H9 (cell line): ENCODE data around the gene PHACTR2. TPM values are rescaled to one million over a fixed set of nuclear protein-coding genes. Genes with fewer than 3 reads are reported as not detected.

Experiments
- DNase-seq: peaks from one replicate; pipeline ENCODE4 v3.0.0-alpha.2; 2017
- H2AFZ ChIP-seq: one replicate; pipeline ENCODE4 v1.6.1; 2013; ENCODE audit warnings: mild to moderate bottlenecking, low read length, control low read depth, moderate library complexity
- H2AK5ac ChIP-seq: 2 replicates; pipeline ENCODE4 v1.6.1; 2013; ENCODE audit warnings: low read length, control low read depth, mixed read lengths; ENCODE audit not compliant: insufficient read length
- H2BK120ac ChIP-seq: one replicate; pipeline ENCODE4 v1.6.1; 2013; ENCODE audit warnings: low read depth, mild to moderate bottlenecking, low read length, control low read depth, inconsistent platforms; ENCODE audit not compliant: poor library complexity, severe bottlenecking
- H2BK12ac ChIP-seq: 2 replicates; pipeline ENCODE4 v1.6.1; 2013; ENCODE audit warnings: low read length, control low read depth, mixed read lengths, low read depth; ENCODE audit not compliant: insufficient read length
- H2BK15ac ChIP-seq: 2 replicates; pipeline ENCODE4 v1.6.1; 2013; ENCODE audit warnings: low read depth, low read length, control low read depth
- H2BK20ac ChIP-seq: one replicate; pipeline ENCODE4 v1.6.1; 2013; ENCODE audit warnings: low read depth, mild to moderate bottlenecking, low read length, control low read depth, inconsistent platforms; ENCODE audit not compliant: poor library complexity, severe bottlenecking
- H2BK5ac ChIP-seq: 2 replicates; pipeline ENCODE4 v1.6.1; 2013; ENCODE audit warnings: low read length, control low read depth, mixed read lengths; ENCODE audit not compliant: insufficient read length
- H3K14ac ChIP-seq: 2 replicates; pipeline ENCODE4 v1.6.1; 2013; ENCODE audit warnings: low read length, control low read depth; ENCODE audit not compliant: insufficient read depth
- H3K18ac ChIP-seq: 2 replicates; pipeline ENCODE4 v1.6.1; 2013; ENCODE audit warnings: low read depth, mild to moderate bottlenecking, mixed read lengths, low read length, control low read depth; ENCODE audit not compliant: insufficient read length
- H3K23ac ChIP-seq: 2 replicates; pipeline ENCODE4 v1.6.1; 2013; ENCODE audit warnings: low read length, control low read depth, mixed read lengths, low read depth; ENCODE audit not compliant: insufficient read length
- H3K23me2 ChIP-seq: 2 replicates; pipeline ENCODE4 v1.6.1; 2013; ENCODE audit warnings: low read depth, mild to moderate bottlenecking, mixed read lengths, low read length, control low read depth; ENCODE audit not compliant: insufficient read length, poor library complexity, severe bottlenecking
- H3K27ac ChIP-seq: 2 replicates; pipeline ENCODE4 v1.5.1; 2013; ENCODE audit warnings: low read length, control low read depth, mixed read lengths, low read depth; ENCODE audit not compliant: insufficient read length
- H3K27me3 ChIP-seq: 2 replicates; pipeline ENCODE4 v1.6.1; 2013; ENCODE audit warnings: low read length, control low read depth, inconsistent platforms; ENCODE audit not compliant: insufficient read depth
- H3K4ac ChIP-seq: 2 replicates; pipeline ENCODE4 v1.6.1; 2013; ENCODE audit warnings: low read depth, mild to moderate bottlenecking, control low read depth, inconsistent platforms, low read length, moderate library complexity
- H3K4me1 ChIP-seq: 2 replicates; pipeline ENCODE4 v1.6.1; 2013; ENCODE audit warnings: low read length, control low read depth, inconsistent platforms; ENCODE audit not compliant: insufficient read depth
- H3K4me2 ChIP-seq: 2 replicates; pipeline ENCODE4 v1.6.1; 2013; ENCODE audit warnings: low read length, control low read depth, mixed read lengths; ENCODE audit not compliant: insufficient read length, insufficient read depth
- H3K56ac ChIP-seq: 2 replicates; pipeline ENCODE4 v1.6.1; 2013; ENCODE audit warnings: low read depth, mild to moderate bottlenecking, mixed read lengths, low read length, control low read depth; ENCODE audit not compliant: insufficient read length
- H3K79me1 ChIP-seq: 2 replicates; pipeline ENCODE4 v1.6.1; 2013; ENCODE audit warnings: low read depth, mild to moderate bottlenecking, moderate library complexity, low read length, control low read depth, inconsistent platforms; ENCODE audit not compliant: insufficient read depth, poor library complexity, severe bottlenecking
- H3K79me2 ChIP-seq: 2 replicates; pipeline ENCODE4 v1.6.1; 2013; ENCODE audit warnings: low read length, control low read depth, inconsistent platforms; ENCODE audit not compliant: insufficient read depth
- H3K9ac ChIP-seq: 2 replicates; pipeline ENCODE4 v1.6.1; 2013; ENCODE audit warnings: low read length, control low read depth, mixed read lengths; ENCODE audit not compliant: insufficient read length; ENCODE audit errors: extremely low read depth
- H3K9me3 ChIP-seq: one replicate; pipeline ENCODE4 v1.6.1; 2013; ENCODE audit warnings: low read depth, low read length, inconsistent platforms; ENCODE audit not compliant: control insufficient read depth
- H3T11ph ChIP-seq: one replicate; pipeline ENCODE4 v1.6.1; 2013; ENCODE audit warnings: mild to moderate bottlenecking, low read length, control low read depth, inconsistent platforms
- H4K20me1 ChIP-seq: one replicate; pipeline ENCODE4 v1.6.1; 2013; ENCODE audit not compliant: control insufficient read depth, insufficient read length, insufficient read depth
- H4K5ac ChIP-seq: 2 replicates; pipeline ENCODE4 v1.6.1; 2013; ENCODE audit warnings: low read depth, mild to moderate bottlenecking, mixed read lengths, low read length, control low read depth; ENCODE audit not compliant: insufficient read length
- H4K8ac ChIP-seq: replicated peaks from 2 replicates; pipeline ENCODE4 v1.6.1; 2013; ENCODE audit warnings: low read length, control low read depth, mixed read lengths, low read depth; ENCODE audit not compliant: insufficient read length
- H4K91ac ChIP-seq: 2 replicates; pipeline ENCODE4 v1.6.1; 2013; ENCODE audit warnings: low read depth, mild to moderate bottlenecking, moderate library complexity, mixed read lengths, low read length, control low read depth; ENCODE audit not compliant: insufficient read length
- H3K27ac Mint-ChIP-seq, 3 experiments: 2 replicates in 2 of 3; 3 replicates in 1 of 3; pipeline ENCODE4 v1.8.0; 2020 to 2021; ENCODE audit warnings: mixed read lengths in 3 of 3, mild to moderate bottlenecking in 1 of 3, moderate library complexity in 1 of 3
- H3K27me3 Mint-ChIP-seq: 2 replicates; pipeline ENCODE4 v1.8.0; 2021; ENCODE audit warnings: low read depth, mild to moderate bottlenecking, moderate library complexity, mixed read lengths
- H3K36me3 Mint-ChIP-seq, 3 experiments: 2 replicates in 2 of 3; 3 replicates in 1 of 3; pipeline ENCODE4 v1.8.0; 2020 to 2021; ENCODE audit warnings: low read depth in 3 of 3, mixed read lengths in 3 of 3; ENCODE audit not compliant: insufficient read depth in 1 of 3
- H3K4me1 Mint-ChIP-seq, 2 experiments: 2 replicates each; pipeline ENCODE4 v1.8.0; 2020; ENCODE audit warnings: mixed read lengths in 2 of 2
- H3K4me3 Mint-ChIP-seq, 2 experiments: 2 replicates in 1 of 2; 3 replicates in 1 of 2; pipeline ENCODE4 v1.8.0; 2020 to 2021; ENCODE audit warnings: mild to moderate bottlenecking in 2 of 2, mixed read lengths in 2 of 2, moderate library complexity in 1 of 2
- H3K9me3 Mint-ChIP-seq, 2 experiments: 2 replicates in 1 of 2; 3 replicates in 1 of 2; pipeline ENCODE4 v1.8.0; 2020; ENCODE audit warnings: mild to moderate bottlenecking in 2 of 2, mixed read lengths in 2 of 2, moderate library complexity in 1 of 2
- CTCF ChIP-seq: fragments of 200-600 bp; sonication (generic); conservative IDR thresholded peaks from 3 replicates; pipeline ENCODE4 v1.8.0; 2021; ENCODE audit warnings: antibody characterized with exemption, mild to moderate bottlenecking
- WGBS: extraction: QIAGEN DNeasy Blood & Tissue Kit; methylation state at CpG from one replicate; pipeline ENCODE4 v1.1.7; 2013; ENCODE audit warnings: missing lambda C conversion rate, low lambda C conversion rate, mixed read lengths; ENCODE audit not compliant: insufficient read length; ENCODE audit errors: extremely low coverage; 5-methylcytosine and 5-hydroxymethylcytosine counted together
- total RNA-seq: library from RNA; stranded (reverse); gene quantifications from 2 replicates; pipeline ENCODE4 v1.2.1, GENCODE V29; 2021

PHACTR2 gene
- total RNA-seq, 1 experiment from 2014 or later = 131 TPM

DNA sequence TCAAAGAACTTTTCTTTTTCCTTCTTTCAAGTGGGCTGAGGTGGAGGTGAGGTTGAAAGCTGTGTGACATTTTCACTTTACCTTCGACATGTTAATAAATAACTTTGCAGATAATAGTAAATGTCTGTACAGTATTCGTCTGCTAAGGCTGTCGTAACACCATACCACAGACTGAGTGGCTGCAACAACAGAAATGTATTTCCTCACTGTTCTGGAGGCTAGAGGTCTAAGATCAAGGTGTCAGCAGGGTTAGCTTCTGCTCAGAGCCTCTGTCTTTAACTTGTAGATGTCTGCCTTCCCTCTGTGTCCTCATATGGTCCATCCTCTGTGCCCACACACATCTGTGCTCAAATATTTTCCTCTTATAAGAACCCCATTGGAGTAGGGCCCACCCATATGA is 14.9 kb downstream of the PHACTR2 start:
- Histone ChIP-seq H4K20me1 (no peaks in the 10 kb centered on the region), H2BK12ac (no peak overlapping the region), H3K14ac (no peak overlapping the region), H2BK5ac (no peak overlapping the region), H3K56ac (no peak overlapping the region), H3K9me3 (no peaks in the 10 kb centered on the region), H2BK120ac (no peak overlapping the region), H3K27ac (no peak overlapping the region), H4K5ac (no peak overlapping the region), H3K4me1 (peaks cover 19% of the 10 kb centered on the region; the same call in 1 of the 2 replicates), H3K9ac (no peak overlapping the region), H3T11ph (no peak overlapping the region), H4K8ac (no peak overlapping the region), H3K4ac (no peak overlapping the region), H4K91ac (no peak overlapping the region), H3K79me2 (peaks cover 17% of the 10 kb centered on the region), H2AK5ac (no peak overlapping the region), H2BK20ac (no peak overlapping the region), H3K79me1 (no peaks in the 10 kb centered on the region), H2AFZ (no peak overlapping the region), H3K27me3 (no peaks in the 10 kb centered on the region), H3K23me2 (no peaks in the 10 kb centered on the region), H3K4me2 (no peak overlapping the region), H3K18ac (no peak overlapping the region), H2BK15ac (no peak overlapping the region), H3K23ac (no peak overlapping the region)
- no CpG with 5 or more reads among the region's 3 CpGs for WGBS
- Mint-ChIP-seq H3K4me1 (peaks cover 54 to 79% of the 10 kb centered on the region in 2 experiments), H3K27ac (no peak overlapping the region), H3K4me3 (no peak overlapping the region), H3K36me3 (peaks cover 2 to 12% (median 7%) of the 10 kb centered on the region in 3 experiments; a peak in 4 of 7 replicates), H3K9me3 (no peaks in the 10 kb centered on the region), H3K27me3 (no peaks in the 10 kb centered on the region)
- TF ChIP-seq CTCF = no peak
- DNase-seq = no peak
